ENCODE results near the gene PARVB.
"Not testable (repeated sequence)": the region's sequence is repeated elsewhere in the genome, so short reads cannot be mapped to it uniquely, and the experiment has no call there.

Gene PARVB

GRCh38 chr22:44029069-44029468 is 5.0 kb downstream of the PARVB start:
- DNase-seq: no peak

- DNase-seq: no peak
These were observed 6.1 kb downstream of the PARVB start for GRCh38 chr22:44030051-44030701.

GRCh38 chr22:44030702-44031082 is 6.6 kb downstream of the PARVB start:
- DNase-seq: no peak

- no peak for DNase-seq
These were observed 7.3 kb downstream of the PARVB start for GRCh38 chr22:44031158-44031952.

GRCh38 chr22:44032126-44032730 is 8.1 kb downstream of the PARVB start:
- no peak for DNase-seq

- no peak for DNase-seq
These were observed 9.2 kb downstream of the PARVB start for GRCh38 chr22:44033287-44033686.

GRCh38 chr22:44033694-44034093 is 9.6 kb downstream of the PARVB start:
- DNase-seq: no peak

- DNase-seq: no peak
These were observed 13.6 kb downstream of the PARVB start for GRCh38 chr22:44037519-44038375.

- no peak for DNase-seq
These were observed 15.6 kb downstream of the PARVB start for GRCh38 chr22:44039566-44040171.

GRCh38 chr22:44042249-44043218 is 18.4 kb downstream of the PARVB start:
- no peak for DNase-seq

- DNase-seq: no peak
These were observed 21.0 kb downstream of the PARVB start for GRCh38 chr22:44045145-44045544.

- no peak for DNase-seq
These were observed 22.5 kb downstream of the PARVB start for GRCh38 chr22:44046485-44047141.

- no peak for DNase-seq
These were observed 23.8 kb downstream of the PARVB start for GRCh38 chr22:44047891-44048301.

- no peak for DNase-seq
These were observed 25.6 kb downstream of the PARVB start for GRCh38 chr22:44049486-44050231.

GRCh38 chr22:44050766-44051355 is 26.8 kb downstream of the PARVB start:
- DNase-seq: no peak

GRCh38 chr22:44051358-44051757 is 27.3 kb downstream of the PARVB start:
- DNase-seq: no peak

- no peak for DNase-seq
These were observed 27.9 kb downstream of the PARVB start for GRCh38 chr22:44051961-44052360.

GRCh38 chr22:44055805-44056204 is 31.7 kb downstream of the PARVB start:
- no peak for DNase-seq

GRCh38 chr22:44056649-44057048 is 32.5 kb downstream of the PARVB start:
- DNase-seq: not testable (repeated sequence)
